MCF 10A (cell line): ENCODE measurements around the gene VN1R2. TPM values are rescaled to one million over a fixed set of nuclear protein-coding genes. Genes with fewer than 3 reads are reported as not detected.
"Not testable (repeated sequence)": the region's sequence is repeated elsewhere in the genome, so short reads cannot be mapped to it uniquely, and the experiment has no call there.

Source experiments
- BruUV-seq: library from RNA; stranded (reverse); fragments of 400-500 nt; replicated peaks from 2 replicates; lab custom pipeline; 2021; lab: Mats Ljungman, UMichigan
- CTCF ChIA-PET: fragments of 300-600 bp; sonication (Branson Sonifier 250); formaldehyde crosslinking; extraction: SDS; loops from one replicate; lab custom pipeline; 2021; ENCODE audit warnings: antibody characterized with exemption, inconsistent platforms; lab: Yijun Ruan, JAX
- POLR2A ChIA-PET: fragments of 300-600, 350-650 bp; sonication (Branson Sonifier 250); formaldehyde crosslinking; extraction: SDS; loops from one replicate; lab custom pipeline; 2020; ENCODE audit warnings: antibody characterized with exemption, inconsistent platforms; lab: Yijun Ruan, JAX
- DNase-seq: peaks from one replicate; pipeline ENCODE4 v3.0.0-alpha.2; 2018; ENCODE audit not compliant: unreplicated experiment
- H3K27ac Mint-ChIP-seq: one replicate; pipeline ENCODE4 v1.8.0; 2022; ENCODE audit warnings: mild to moderate bottlenecking, low read depth, mixed read lengths; ENCODE audit not compliant: unreplicated experiment
- H3K27me3 Mint-ChIP-seq: one replicate; pipeline ENCODE4 v1.8.0; 2022; ENCODE audit warnings: mixed read lengths; ENCODE audit not compliant: insufficient read depth, unreplicated experiment
- H3K36me3 Mint-ChIP-seq: one replicate; pipeline ENCODE4 v1.8.0; 2022; ENCODE audit warnings: mild to moderate bottlenecking, moderate library complexity, mixed read lengths; ENCODE audit not compliant: insufficient read depth, unreplicated experiment
- H3K4me1 Mint-ChIP-seq: one replicate; pipeline ENCODE4 v1.8.0; 2022; ENCODE audit warnings: mixed read lengths; ENCODE audit not compliant: insufficient read depth, unreplicated experiment
- H3K4me3 Mint-ChIP-seq: one replicate; pipeline ENCODE4 v1.8.0; 2022; ENCODE audit warnings: mild to moderate bottlenecking, moderate library complexity, mixed read lengths; ENCODE audit not compliant: unreplicated experiment
- H3K9me3 Mint-ChIP-seq: one replicate; pipeline ENCODE4 v1.8.0; 2022; ENCODE audit warnings: mixed read lengths; ENCODE audit not compliant: unreplicated experiment
- intact Hi-C: fragments of 100-400 bp; cut with micrococcal nuclease; formaldehyde crosslinking; loops from 2 replicates; pipeline ENCODE4 v1.14.1; 2022
- total RNA-seq: library from RNA; stranded (reverse); gene quantifications from 2 replicates; pipeline ENCODE4 v1.2.3, GENCODE V29; 2022
- TF ChIP-seq, protein P1 (sequence below): fragments of 200-600 bp; IDR thresholded peaks from one replicate; pipeline ENCODE4 v1.8.0; 2022; ENCODE audit warnings: antibody characterized with exemption, mild to moderate bottlenecking; ENCODE audit not compliant: unreplicated experiment

Gene VN1R2
- total RNA-seq, 1 experiment from 2014 or later: not detected

GRCh38 chr19:53272044-53272443 is 14.0 kb downstream of the VN1R2 start:
- no peak overlapping the region for H3K4me3 Mint-ChIP-seq

GRCh38 chr19:53275480-53275879 is 17.4 kb downstream of the VN1R2 start:
- Mint-ChIP-seq H3K4me3 (no peak overlapping the region), H3K4me1 (no peaks in the 10 kb centered on the region), H3K27ac (no peak overlapping the region), H3K9me3 (peaks cover 39% of the 10 kb centered on the region), H3K36me3 (no peaks in the 10 kb centered on the region), H3K27me3 (no peaks in the 10 kb centered on the region)
- POLR2A ChIA-PET: no interaction called here
- TF ChIP-seq, protein P1, sequence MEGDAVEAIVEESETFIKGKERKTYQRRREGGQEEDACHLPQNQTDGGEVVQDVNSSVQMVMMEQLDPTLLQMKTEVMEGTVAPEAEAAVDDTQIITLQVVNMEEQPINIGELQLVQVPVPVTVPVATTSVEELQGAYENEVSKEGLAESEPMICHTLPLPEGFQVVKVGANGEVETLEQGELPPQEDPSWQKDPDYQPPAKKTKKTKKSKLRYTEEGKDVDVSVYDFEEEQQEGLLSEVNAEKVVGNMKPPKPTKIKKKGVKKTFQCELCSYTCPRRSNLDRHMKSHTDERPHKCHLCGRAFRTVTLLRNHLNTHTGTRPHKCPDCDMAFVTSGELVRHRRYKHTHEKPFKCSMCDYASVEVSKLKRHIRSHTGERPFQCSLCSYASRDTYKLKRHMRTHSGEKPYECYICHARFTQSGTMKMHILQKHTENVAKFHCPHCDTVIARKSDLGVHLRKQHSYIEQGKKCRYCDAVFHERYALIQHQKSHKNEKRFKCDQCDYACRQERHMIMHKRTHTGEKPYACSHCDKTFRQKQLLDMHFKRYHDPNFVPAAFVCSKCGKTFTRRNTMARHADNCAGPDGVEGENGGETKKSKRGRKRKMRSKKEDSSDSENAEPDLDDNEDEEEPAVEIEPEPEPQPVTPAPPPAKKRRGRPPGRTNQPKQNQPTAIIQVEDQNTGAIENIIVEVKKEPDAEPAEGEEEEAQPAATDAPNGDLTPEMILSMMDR: no peak
- no TSS peak for BruUV-seq
- intact Hi-C loops: no loop called here
- CTCF ChIA-PET: interaction anchor here (0.6 kb wide), 2 partner anchors 289 to 521 kb away, joined by 3 read pairs; no protein-coding TSS in a partner anchor
- DNase-seq: no peak

More at GRCh38 chr19:53272044-53272443, 14.0 kb downstream of the VN1R2 start:
- H3K36me3 Mint-ChIP-seq: no peaks in the 10 kb centered on the region
- no TSS peak for BruUV-seq
- TF ChIP-seq, protein P1: no peak
- ChIA-PET POLR2A (no interaction called here), CTCF (no interaction called here)
- DNase-seq: no peak
- no peak overlapping the region for H3K27ac Mint-ChIP-seq
- no peaks in the 10 kb centered on the region for H3K27me3 Mint-ChIP-seq
- intact Hi-C loops: no loop called here
- no peaks in the 10 kb centered on the region for H3K4me1 Mint-ChIP-seq
- H3K9me3 Mint-ChIP-seq: peaks cover 36% of the 10 kb centered on the region

GRCh38 chr19:53281947-53282346 is 23.9 kb downstream of the VN1R2 start:
- H3K36me3 Mint-ChIP-seq, H3K27me3 Mint-ChIP-seq, H3K4me1 Mint-ChIP-seq, intact Hi-C loops, POLR2A ChIA-PET, H3K4me3 Mint-ChIP-seq, CTCF ChIA-PET, H3K27ac Mint-ChIP-seq, BruUV-seq, DNase-seq: not testable (repeated sequence)
- peaks cover 19% of the 10 kb centered on the region for H3K9me3 Mint-ChIP-seq

- intact Hi-C loops: no loop called here
- Mint-ChIP-seq H3K4me3 (no peak overlapping the region), H3K27me3 (no peaks in the 10 kb centered on the region), H3K36me3 (no peaks in the 10 kb centered on the region), H3K9me3 (peaks cover 12% of the 10 kb centered on the region), H3K27ac (no peak overlapping the region), H3K4me1 (no peaks in the 10 kb centered on the region)
- DNase-seq: no peak
- TF ChIP-seq, protein P1: no peak
- ChIA-PET POLR2A (no interaction called here), CTCF (no interaction called here)
- no TSS peak for BruUV-seq
Observed at GRCh38 chr19:53285087-53285486, 27.0 kb downstream of the VN1R2 start.
